Liver (tissue), 9 donors: ENCODE data around the gene TOMM20. TPM values are rescaled to one million over a fixed set of nuclear protein-coding genes. Genes with fewer than 3 reads are reported as not detected.
"Not testable (repeated sequence)": the region's sequence is repeated elsewhere in the genome, so short reads cannot be mapped to it uniquely, and the experiment has no call there.

Experiments used
- DNase-seq: peaks from one replicate; pipeline ENCODE4 v3.0.0-alpha.2; 2017; ENCODE audit warnings: low spot score
- H3K27ac ChIP-seq, 2 donors: one replicate each; pipeline ENCODE4 v1.7.0; 2013; ENCODE audit warnings: inconsistent platforms in 2 of 2, low read length in 2 of 2, control low read depth in 1 of 2, low read depth in 1 of 2, mild to moderate bottlenecking in 1 of 2
- H3K27me3 ChIP-seq, 4 donors: one replicate each; pipeline versions ENCODE4 v1.6.1 to v1.7.0; 2013; ENCODE audit warnings: low read length in 3 of 4, inconsistent platforms in 1 of 4, mild to moderate bottlenecking in 1 of 4, moderate library complexity in 1 of 4; ENCODE audit not compliant: control insufficient read depth in 4 of 4, insufficient read depth in 4 of 4
- H3K36me3 ChIP-seq, 4 donors: one replicate each; pipeline versions ENCODE4 v1.6.1 to v1.7.0; 2013; ENCODE audit warnings: low read length in 3 of 4, mild to moderate bottlenecking in 3 of 4, low read depth in 1 of 4, moderate library complexity in 1 of 4; ENCODE audit not compliant: control insufficient read depth in 4 of 4, insufficient read depth in 3 of 4
- H3K4me1 ChIP-seq, 4 donors: one replicate each; pipeline versions ENCODE4 v1.6.1 to v1.7.0; 2013; ENCODE audit warnings: low read length in 3 of 4, mild to moderate bottlenecking in 3 of 4, moderate library complexity in 1 of 4; ENCODE audit not compliant: control insufficient read depth in 4 of 4, insufficient read depth in 4 of 4
- H3K4me3 ChIP-seq, 3 donors: one replicate each; pipeline versions ENCODE4 v1.6.1 to v1.7.0; 2013; ENCODE audit warnings: low read length in 3 of 3, control low read depth in 1 of 3, low read depth in 1 of 3, mild to moderate bottlenecking in 1 of 3
- H3K9ac ChIP-seq, 2 donors: one replicate each; pipeline ENCODE4 v1.7.0; 2013; ENCODE audit warnings: low read length in 2 of 2, mild to moderate bottlenecking in 2 of 2, moderate library complexity in 2 of 2, control low read depth in 1 of 2, low read depth in 1 of 2
- H3K9me3 ChIP-seq, 4 donors: one replicate each; pipeline versions ENCODE4 v1.6.1 to v1.7.0; 2013; ENCODE audit warnings: low read length in 3 of 4; ENCODE audit not compliant: control insufficient read depth in 4 of 4
- ATF3 ChIP-seq: IDR thresholded peaks from 2 replicates; pipeline ENCODE4 v1.6.1; 2016; ENCODE audit warnings: antibody characterized with exemption
- CTCF ChIP-seq: fragments of 150-350 bp; IDR thresholded peaks from 2 replicates; pipeline ENCODE4 v1.5.1; 2017; ENCODE audit warnings: improper control_type of control experiment, low read depth, low read length; ENCODE audit not compliant: missing input control
- EGR1 ChIP-seq, 2 donors: IDR thresholded peaks; 2 replicates each; pipeline ENCODE4 v1.6.1; 2016 to 2018; ENCODE audit warnings: antibody characterized with exemption in 2 of 2, low read depth in 2 of 2
- FOXA1 ChIP-seq: IDR thresholded peaks from 2 replicates; pipeline ENCODE4 v1.6.1; 2016; ENCODE audit warnings: antibody characterized with exemption
- FOXA2 ChIP-seq: IDR thresholded peaks from 2 replicates; pipeline ENCODE4 v1.6.1; 2016; ENCODE audit warnings: antibody characterized with exemption
- HNF4A ChIP-seq, 2 donors: conservative IDR thresholded peaks; 2 replicates each; pipeline ENCODE4 v1.6.1; 2016; ENCODE audit warnings: antibody characterized with exemption in 2 of 2, mild to moderate bottlenecking in 2 of 2
- HNF4G ChIP-seq: IDR thresholded peaks from 2 replicates; pipeline ENCODE4 v1.6.1; 2016; ENCODE audit warnings: antibody characterized with exemption
- JUND ChIP-seq, 2 donors: IDR thresholded peaks; 2 replicates each; pipeline ENCODE4 v1.6.1; 2016; ENCODE audit warnings: antibody characterized with exemption in 2 of 2
- NR2F2 ChIP-seq: IDR thresholded peaks from 2 replicates; pipeline ENCODE4 v1.6.1; 2016; ENCODE audit warnings: antibody characterized with exemption
- RXRA ChIP-seq, 2 donors: IDR thresholded peaks; 2 replicates each; pipeline ENCODE4 v1.6.1; 2017 to 2018; ENCODE audit warnings: antibody characterized with exemption in 2 of 2, mild to moderate bottlenecking in 1 of 2
- SP1 ChIP-seq: IDR thresholded peaks from 2 replicates; pipeline ENCODE4 v1.6.1; 2018; ENCODE audit warnings: antibody characterized with exemption, mild to moderate bottlenecking
- TAF1 ChIP-seq: conservative IDR thresholded peaks from 2 replicates; pipeline ENCODE4 v1.6.1; 2016; ENCODE audit warnings: antibody characterized with exemption, mild to moderate bottlenecking
- WGBS: extraction: QIAGEN DNeasy Blood & Tissue Kit; methylation state at CpG from one replicate; pipeline ENCODE4 v1.1.7; 2013; 5-methylcytosine and 5-hydroxymethylcytosine counted together
- polyA plus RNA-seq, 2 donors: library from polyadenylated mRNA; stranded (reverse) in 1 of 2; unstranded in 1 of 2; fragments of 200-250 nt in 1 of 2; fragments of >200 nt in 1 of 2; fragmentation: Nextera tagmentation in 1 of 2; extraction: Ambion mirVana in 1 of 2; gene quantifications; one replicate each; pipeline versions ENCODE4 v1.2.1 to v1.2.3, GENCODE V29; 2013 to 2015
- total RNA-seq, 2 donors: library from RNA; depleted of rRNA; stranded (reverse); fragments of >200 nt; gene quantifications; one replicate each; pipeline ENCODE4 v1.2.3, GENCODE V29; 2014
- TF ChIP-seq, protein P1 (sequence below): IDR thresholded peaks from 2 replicates; pipeline ENCODE4 v1.6.1; 2016; ENCODE audit warnings: antibody characterized with exemption
- TF ChIP-seq, protein P2 (sequence below): IDR thresholded peaks from 2 replicates; pipeline ENCODE4 v1.6.1; 2016; ENCODE audit warnings: antibody characterized with exemption, mild to moderate bottlenecking
- donor health status: healthy.
- donor health status: healthy.
- donor health status: healthy.
- donor health status: healthy.
- donor health status: healthy.

TOMM20 gene
- total and polyA plus RNA-seq, 4 donors = 33.4 to 74.4 (median 39.1) TPM

GRCh38 chr1:235073331-235073967, 55.2 kb downstream of the TOMM20 start (continued):
- TF ChIP-seq HNF4A (conservative IDR thresholded peaks at IDR 0.05) (peak; percentile 88 to 89), EGR1 (IDR thresholded peaks at IDR 0.05; ENCODE audit: low read depth in 2 of 2) (peak in 1 of 2 donors; percentile 66), NR2F2 (peak; percentile 25), FOXA1 (peak; percentile 59), FOXA2 (peak; percentile 63)

GRCh38 chr1:235072577-235072976, 56.1 kb downstream of the TOMM20 start:
- H3K9me3 ChIP-seq, H3K9ac ChIP-seq, DNase-seq, H3K4me3 ChIP-seq, H3K27me3 ChIP-seq, H3K36me3 ChIP-seq: not testable (repeated sequence)
- peaks cover 5 to 51% (median 29%) of the 10 kb centered on the region in 4 donors for H3K4me1 ChIP-seq
- WGBS = 98% methylated on average over 3 of the region's 3 CpGs
- H3K27ac ChIP-seq = peak overlapping the region; percentile 28 to 31

- 93% methylated on average over 6 of the region's 6 CpGs for WGBS
- peak overlapping the region; percentile 28 to 31 for H3K27ac ChIP-seq
- no peaks in the 10 kb centered on the region for H3K9me3 ChIP-seq
- H3K4me1 ChIP-seq = peaks cover 3 to 51% (median 29%) of the 10 kb centered on the region in 4 donors
- TF ChIP-seq TAF1 (no peak), ATF3 (no peak), CTCF (no peak)
- no peaks in the 10 kb centered on the region for H3K27me3 ChIP-seq
- no peak for DNase-seq
- H3K9ac ChIP-seq = no peak overlapping the region
- no peaks in the 10 kb centered on the region for H3K36me3 ChIP-seq
- no peak overlapping the region for H3K4me3 ChIP-seq
Measured at GRCh38 chr1:235072096-235072495, 56.5 kb downstream of the TOMM20 start.

GRCh38 chr1:235070819-235071218, 57.8 kb downstream of the TOMM20 start:
- H3K27me3 ChIP-seq = no peaks in the 10 kb centered on the region
- no peak for DNase-seq
- H3K4me1 ChIP-seq = peaks cover 2 to 40% (median 22%) of the 10 kb centered on the region in 4 donors
- H3K9ac ChIP-seq = no peak overlapping the region
- TF ChIP-seq ATF3 (no peak), RXRA (IDR thresholded peaks at IDR 0.05) (no peak), FOXA2 (no peak), JUND (IDR thresholded peaks at IDR 0.05) (no peak), EGR1 (IDR thresholded peaks at IDR 0.05; ENCODE audit: low read depth in 2 of 2) (no peak), HNF4G (no peak), NR2F2 (no peak), HNF4A (conservative IDR thresholded peaks at IDR 0.05) (no peak), SP1 (no peak), TAF1 (no peak)
- TF ChIP-seq, protein P1, sequence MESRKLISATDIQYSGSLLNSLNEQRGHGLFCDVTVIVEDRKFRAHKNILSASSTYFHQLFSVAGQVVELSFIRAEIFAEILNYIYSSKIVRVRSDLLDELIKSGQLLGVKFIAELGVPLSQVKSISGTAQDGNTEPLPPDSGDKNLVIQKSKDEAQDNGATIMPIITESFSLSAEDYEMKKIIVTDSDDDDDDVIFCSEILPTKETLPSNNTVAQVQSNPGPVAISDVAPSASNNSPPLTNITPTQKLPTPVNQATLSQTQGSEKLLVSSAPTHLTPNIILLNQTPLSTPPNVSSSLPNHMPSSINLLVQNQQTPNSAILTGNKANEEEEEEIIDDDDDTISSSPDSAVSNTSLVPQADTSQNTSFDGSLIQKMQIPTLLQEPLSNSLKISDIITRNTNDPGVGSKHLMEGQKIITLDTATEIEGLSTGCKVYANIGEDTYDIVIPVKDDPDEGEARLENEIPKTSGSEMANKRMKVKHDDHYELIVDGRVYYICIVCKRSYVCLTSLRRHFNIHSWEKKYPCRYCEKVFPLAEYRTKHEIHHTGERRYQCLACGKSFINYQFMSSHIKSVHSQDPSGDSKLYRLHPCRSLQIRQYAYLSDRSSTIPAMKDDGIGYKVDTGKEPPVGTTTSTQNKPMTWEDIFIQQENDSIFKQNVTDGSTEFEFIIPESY = no peak
- TF ChIP-seq, protein P2, sequence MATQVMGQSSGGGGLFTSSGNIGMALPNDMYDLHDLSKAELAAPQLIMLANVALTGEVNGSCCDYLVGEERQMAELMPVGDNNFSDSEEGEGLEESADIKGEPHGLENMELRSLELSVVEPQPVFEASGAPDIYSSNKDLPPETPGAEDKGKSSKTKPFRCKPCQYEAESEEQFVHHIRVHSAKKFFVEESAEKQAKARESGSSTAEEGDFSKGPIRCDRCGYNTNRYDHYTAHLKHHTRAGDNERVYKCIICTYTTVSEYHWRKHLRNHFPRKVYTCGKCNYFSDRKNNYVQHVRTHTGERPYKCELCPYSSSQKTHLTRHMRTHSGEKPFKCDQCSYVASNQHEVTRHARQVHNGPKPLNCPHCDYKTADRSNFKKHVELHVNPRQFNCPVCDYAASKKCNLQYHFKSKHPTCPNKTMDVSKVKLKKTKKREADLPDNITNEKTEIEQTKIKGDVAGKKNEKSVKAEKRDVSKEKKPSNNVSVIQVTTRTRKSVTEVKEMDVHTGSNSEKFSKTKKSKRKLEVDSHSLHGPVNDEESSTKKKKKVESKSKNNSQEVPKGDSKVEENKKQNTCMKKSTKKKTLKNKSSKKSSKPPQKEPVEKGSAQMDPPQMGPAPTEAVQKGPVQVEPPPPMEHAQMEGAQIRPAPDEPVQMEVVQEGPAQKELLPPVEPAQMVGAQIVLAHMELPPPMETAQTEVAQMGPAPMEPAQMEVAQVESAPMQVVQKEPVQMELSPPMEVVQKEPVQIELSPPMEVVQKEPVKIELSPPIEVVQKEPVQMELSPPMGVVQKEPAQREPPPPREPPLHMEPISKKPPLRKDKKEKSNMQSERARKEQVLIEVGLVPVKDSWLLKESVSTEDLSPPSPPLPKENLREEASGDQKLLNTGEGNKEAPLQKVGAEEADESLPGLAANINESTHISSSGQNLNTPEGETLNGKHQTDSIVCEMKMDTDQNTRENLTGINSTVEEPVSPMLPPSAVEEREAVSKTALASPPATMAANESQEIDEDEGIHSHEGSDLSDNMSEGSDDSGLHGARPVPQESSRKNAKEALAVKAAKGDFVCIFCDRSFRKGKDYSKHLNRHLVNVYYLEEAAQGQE = no peak
- no peaks in the 10 kb centered on the region for H3K36me3 ChIP-seq
- H3K4me3 ChIP-seq = no peak overlapping the region
- no peaks in the 10 kb centered on the region for H3K9me3 ChIP-seq
- peak overlapping the region; percentile 94 to 97 for H3K27ac ChIP-seq
